Body of pancreas (tissue), 4 donors: ENCODE measurements around the gene IFIT2. TPM values are rescaled to one million over a fixed set of nuclear protein-coding genes. Genes with fewer than 3 reads are reported as not detected.
"Not testable (repeated sequence)": the region's sequence is repeated elsewhere in the genome, so short reads cannot be mapped to it uniquely, and the experiment has no call there.

Experiments
- ATAC-seq: fragments of 150-250 bp; one replicate; pipeline ENCODE4 v1.9.1; 2016
- DNase-seq, 4 donors: peaks; one replicate each; pipeline ENCODE4 v3.0.0-alpha.2; 2019
- H3K27ac ChIP-seq, 4 donors: fragments of 200-600 bp; sonication (generic); 1 replicate in 3 of 4; 2 replicates in 1 of 4; pipeline versions ENCODE4 v1.5.1 to v1.6.1; 2016 to 2019; ENCODE audit warnings: mild to moderate bottlenecking in 1 of 4, mixed read lengths in 1 of 4, moderate library complexity in 1 of 4
- H3K27me3 ChIP-seq, 2 donors: fragments of 200-600 bp; sonication (generic); one replicate each; pipeline ENCODE4 v1.6.0; 2016; ENCODE audit warnings: mild to moderate bottlenecking in 1 of 2
- H3K36me3 ChIP-seq, 2 donors: fragments of 200-600 bp; sonication (generic); replicated peaks in 1 of 2; 2 replicates each; pipeline ENCODE4 v1.5.1; 2016; ENCODE audit warnings: low read depth in 2 of 2; ENCODE audit not compliant: insufficient read depth in 1 of 2
- H3K4me1 ChIP-seq: fragments of 200-600 bp; sonication (generic); one replicate; pipeline ENCODE4 v1.6.0; 2016
- H3K4me3 ChIP-seq, 2 donors: fragments of 200-600 bp; sonication (generic); 1 replicate in 1 of 2; 2 replicates in 1 of 2; pipeline ENCODE4 v1.5.1; 2016 to 2019
- H3K9me3 ChIP-seq, 3 donors: fragments of 200-600 bp; sonication (generic); 1 replicate in 2 of 3; 2 replicates in 1 of 3; pipeline ENCODE4 v1.5.1; 2016
- CTCF ChIP-seq, 7 experiments: fragments of 450-650 bp in 4 of 7; fragments of 200-600 bp in 3 of 7; sonication (generic) in 3 of 7; IDR thresholded peaks; one replicate each; pipeline ENCODE4 v1.5.1; 2016 to 2019; ENCODE audit warnings: antibody characterized with exemption in 7 of 7
- POLR2A ChIP-seq, 3 donors: fragments of 450-650 bp; IDR thresholded peaks; one replicate each; pipeline ENCODE4 v1.6.1; 2016; ENCODE audit warnings: antibody characterized with exemption in 3 of 3, mild to moderate bottlenecking in 2 of 3
- WGBS, 2 donors: methylation state at CpG; one replicate each; pipeline ENCODE4 v1.1.5; 2017; 5-methylcytosine and 5-hydroxymethylcytosine counted together
- intact Hi-C: fragments of 100-400 bp; cut with DNase I; formaldehyde crosslinking; loops from one replicate; pipeline ENCODE4 v1.15.1; 2023
- total RNA-seq, 2 donors: library from RNA; depleted of rRNA; stranded (reverse); fragments of >200 nt; gene quantifications; one replicate each; pipeline ENCODE4 v1.1.0, GENCODE V29; 2016

Gene IFIT2
- 1 to 10 TPM in 1 of 2 donors, not detected in 1; 1.6 TPM for total RNA-seq

GRCh38 chr10:89301721-89302445 lies at the start of gene IFIT2:
TSS of gene IFIT2 (plus strand) at chr10:89302046. CDS start at chr10:89302124, 78 bp downstream.
- peak within 1 kb of the TSS; percentile 76 to 90 (median 80) for H3K27ac ChIP-seq
- peak; percentile 30 to 58 (median 50) for DNase-seq
- intact Hi-C loops = no loop called here
- H3K27me3 ChIP-seq = no peaks in the 10 kb centered on the region
- WGBS, 2 donors = 1% methylated on average over 10 of the region's 10 CpGs
- H3K4me1 ChIP-seq = peaks cover 26% of the 10 kb centered on the region
- peak; percentile 79 for ATAC-seq
- no peak for TF ChIP-seq CTCF (IDR thresholded peaks at IDR 0.05)
- peak in 2 of 3 donors; percentile 60 to 65 for TF ChIP-seq POLR2A (IDR thresholded peaks at IDR 0.05)
- peak within 1 kb of the TSS in 1 of 2 donors; percentile 17 for H3K4me3 ChIP-seq
- no peaks in the 10 kb centered on the region for H3K36me3 ChIP-seq
- H3K9me3 ChIP-seq = no peaks in the 10 kb centered on the region

GRCh38 chr10:89252225-89252585 lies 49.6 kb upstream of the IFIT2 start:
- intact Hi-C loops = no loop called here
- peaks cover 8% of the 10 kb centered on the region for H3K4me1 ChIP-seq
- H3K4me3 ChIP-seq = no peak overlapping the region
- TF ChIP-seq CTCF (IDR thresholded peaks at IDR 0.05) (no peak), POLR2A (IDR thresholded peaks at IDR 0.05) (no peak)
- WGBS, 2 donors = 70 to 74% methylated on average over 2 of the region's 2 CpGs
- peak overlapping the region in 3 of 4 donors; percentile 78 to 82 (median 79) for H3K27ac ChIP-seq
- no peaks in the 10 kb centered on the region for H3K36me3 ChIP-seq
- no peaks in the 10 kb centered on the region for H3K9me3 ChIP-seq
- H3K27me3 ChIP-seq = no peaks in the 10 kb centered on the region
- DNase-seq (no peak), ATAC-seq (no peak)

- WGBS, 2 donors = 58 to 63% methylated on average over 2 of the region's 2 CpGs
- H3K36me3 ChIP-seq, intact Hi-C loops, H3K27me3 ChIP-seq, H3K9me3 ChIP-seq, H3K4me1 ChIP-seq, H3K4me3 ChIP-seq, H3K27ac ChIP-seq, ATAC-seq, DNase-seq: not testable (repeated sequence)
Measured at GRCh38 chr10:89255091-89255579, 46.7 kb upstream of the IFIT2 start.

- TF ChIP-seq POLR2A (IDR thresholded peaks at IDR 0.05) (no peak), CTCF (IDR thresholded peaks at IDR 0.05) (no peak)
- Histone ChIP-seq H3K27ac (peak overlapping the region in 1 of 4 donors; percentile 46), H3K36me3 (no peaks in the 10 kb centered on the region), H3K4me3 (no peak overlapping the region), H3K4me1 (peaks cover 5% of the 10 kb centered on the region), H3K9me3 (no peaks in the 10 kb centered on the region), H3K27me3 (no peaks in the 10 kb centered on the region)
- DNase-seq = no peak
- ATAC-seq = no peak
- intact Hi-C loops = no loop called here
Measured at GRCh38 chr10:89255793-89256192, 46.1 kb upstream of the IFIT2 start.

GRCh38 chr10:89256340-89256739 lies 45.5 kb upstream of the IFIT2 start:
- intact Hi-C loops = no loop called here
- no peak for ATAC-seq
- H3K27ac ChIP-seq = peak overlapping the region in 1 of 4 donors; percentile 46

More at GRCh38 chr10:89256340-89256739, 45.5 kb upstream of the IFIT2 start:
- no peaks in the 10 kb centered on the region for H3K36me3 ChIP-seq
- H3K4me1 ChIP-seq = no peaks in the 10 kb centered on the region
- TF ChIP-seq POLR2A (IDR thresholded peaks at IDR 0.05) (no peak), CTCF (IDR thresholded peaks at IDR 0.05) (no peak)
- H3K4me3 ChIP-seq = no peak overlapping the region
- WGBS, 2 donors = 43 to 60% methylated on average over 3 of the region's 3 CpGs
- H3K9me3 ChIP-seq = no peaks in the 10 kb centered on the region
- no peak for DNase-seq
- no peaks in the 10 kb centered on the region for H3K27me3 ChIP-seq
